K562 (cell line): ENCODE data around the gene IL31. TPM values are rescaled to one million over a fixed set of nuclear protein-coding genes. Genes with fewer than 3 reads are reported as not detected.

ENCODE experiments used
- ATAC-seq: fragments of 200-7000 bp; cut with Tn5 transposase; 3 replicates; pipeline ENCODE4 v1.9.1; 2020; ENCODE audit warnings: moderate library complexity
- BruUV-seq: library from RNA; stranded (reverse); fragments of 400-500 nt; replicated peaks from 2 replicates; lab custom pipeline; 2021; lab: Mats Ljungman, UMichigan
- CTCF ChIA-PET: fragments of 300-600 bp; formaldehyde crosslinking; extraction: SDS; loops from one replicate; lab custom pipeline; 2021; ENCODE audit warnings: low intra/inter-chr PET ratio; lab: Yijun Ruan, JAX
- POLR2A ChIA-PET: fragments of 300-600, 350-650 bp; sonication (Branson Sonifier 250); formaldehyde crosslinking; extraction: SDS; loops from one replicate; lab custom pipeline; 2021; ENCODE audit warnings: antibody characterized with exemption, inconsistent platforms; lab: Yijun Ruan, JAX
- DNase-seq, 4 experiments: peaks; one replicate each; pipeline versions ENCODE4 v3.0.0 to v3.0.0-alpha.2; 2011 to 2018; ENCODE audit warnings: low spot score in 3 of 4, mixed read lengths in 3 of 4; ENCODE audit errors: extremely low read depth in 1 of 4
- FAIRE-seq: peaks from 2 replicates; lab custom pipeline; 2011; peaks lifted over from hg19 to GRCh38; lab: Jason Lieb, UNC
- H2AFZ ChIP-seq: 2 replicates; pipeline ENCODE4 v1.6.0; 2011; ENCODE audit warnings: low read depth, low read length, control low read depth, inconsistent platforms
- H3K27ac ChIP-seq: fragments of 200-600 bp; 3 replicates; pipeline ENCODE4 v1.8.0; 2011; ENCODE audit warnings: low read depth, mild to moderate bottlenecking, control low read depth, inconsistent platforms, low read length, moderate library complexity, mixed read lengths; ENCODE audit errors: extremely low read depth
- H3K27me3 ChIP-seq, 2 experiments: fragments of 300-600 bp in 1 of 2; 2 replicates in 1 of 2; 3 replicates in 1 of 2; pipeline versions ENCODE4 v1.6.0 to v1.8.0; 2011; ENCODE audit warnings: inconsistent platforms in 2 of 2, low read length in 2 of 2, mild to moderate bottlenecking in 1 of 2, mixed read lengths in 1 of 2, moderate library complexity in 1 of 2; ENCODE audit not compliant: control insufficient read depth in 2 of 2, insufficient read depth in 2 of 2
- H3K36me3 ChIP-seq: fragments of 300-600 bp; 3 replicates; pipeline ENCODE4 v1.8.0; 2011; ENCODE audit warnings: mild to moderate bottlenecking, low read length, inconsistent platforms; ENCODE audit not compliant: control insufficient read depth, insufficient read depth
- H3K4me1 ChIP-seq, 2 experiments: fragments of 200-600 bp in 1 of 2; replicated peaks in 1 of 2; 2 replicates in 1 of 2; 3 replicates in 1 of 2; pipeline versions ENCODE4 v1.5.1 to v1.8.0; 2011; ENCODE audit warnings: inconsistent platforms in 2 of 2, low read length in 2 of 2, mild to moderate bottlenecking in 1 of 2, mixed read lengths in 1 of 2, moderate library complexity in 1 of 2; ENCODE audit not compliant: control insufficient read depth in 2 of 2, insufficient read depth in 2 of 2
- H3K4me2 ChIP-seq: 2 replicates; pipeline ENCODE4 v1.6.1; 2011; ENCODE audit warnings: low read length, control low read depth, inconsistent platforms, mixed read lengths; ENCODE audit not compliant: insufficient read depth
- H3K4me3 ChIP-seq: fragments of 200-600 bp; sonication (generic), shearing (Covaris generic); 2 replicates; pipeline ENCODE4 v1.5.1; 2016; ENCODE audit warnings: control low read depth, inconsistent platforms
- H3K79me2 ChIP-seq: fragments of 200-600 bp; 3 replicates; pipeline ENCODE4 v1.8.0; 2011; ENCODE audit warnings: low read length, inconsistent platforms; ENCODE audit not compliant: control insufficient read depth, insufficient read depth
- H3K9ac ChIP-seq, 2 experiments: 2 replicates each; pipeline versions ENCODE4 v1.6.0 to v1.6.1; 2011; ENCODE audit warnings: low read depth in 2 of 2, low read length in 2 of 2, control low read depth in 1 of 2, inconsistent platforms in 1 of 2, mild to moderate bottlenecking in 1 of 2, mixed read lengths in 1 of 2; ENCODE audit not compliant: insufficient read depth in 1 of 2
- H3K9me1 ChIP-seq: one replicate; pipeline ENCODE4 v1.6.0; 2011; ENCODE audit warnings: inconsistent platforms, mild to moderate bottlenecking, low read length, moderate library complexity; ENCODE audit not compliant: control insufficient read depth, insufficient read depth
- H3K9me3 ChIP-seq: replicated peaks from 2 replicates; pipeline ENCODE4 v1.5.1; 2011; ENCODE audit warnings: low read depth, low read length, inconsistent platforms; ENCODE audit not compliant: control insufficient read depth, insufficient read depth
- H4K20me1 ChIP-seq: replicated peaks from 2 replicates; pipeline ENCODE4 v1.6.1; 2011; ENCODE audit warnings: low read length, inconsistent platforms, mixed read lengths; ENCODE audit not compliant: control insufficient read depth, insufficient read depth
- ARID2 ChIP-seq: fragments of 450-650 bp; IDR thresholded peaks from 2 replicates; pipeline ENCODE4 v1.6.1; 2017; ENCODE audit warnings: antibody characterized with exemption, mild to moderate bottlenecking
- BCOR ChIP-seq: fragments of 450-650 bp; IDR thresholded peaks from 2 replicates; pipeline ENCODE4 v1.6.1; 2016
- BDP1 ChIP-seq: IDR thresholded peaks from 3 replicates; pipeline ENCODE4 v1.6.1; 2011; ENCODE audit not compliant: insufficient read length, insufficient read depth
- HLTF ChIP-seq: fragments of 450-650 bp; IDR thresholded peaks from 2 replicates; pipeline ENCODE4 v1.6.1; 2016
- RBM25 ChIP-seq: fragments of 200-400 bp; formaldehyde crosslinking; IDR thresholded peaks from 2 replicates; pipeline ENCODE4 v1.6.1; 2018; ENCODE audit warnings: low read length, low read depth, moderate library complexity; ENCODE audit not compliant: severe bottlenecking
- SMARCA4 ChIP-seq: fragments of 450-650 bp; IDR thresholded peaks from 2 replicates; pipeline ENCODE4 v1.6.1; 2016
- ZNF121 ChIP-seq: sonication (generic); formaldehyde crosslinking; conservative IDR thresholded peaks from 2 replicates; pipeline ENCODE4 v1.8.0; 2022; ENCODE audit warnings: missing genetic modification reagents
- WGBS: fragments of 100-300 bp; shearing (Covaris generic); methylation state at CpG from one replicate; pipeline ENCODE4 v1.1.6; 2016; ENCODE audit warnings: low coverage, mixed read lengths; ENCODE audit not compliant: insufficient coverage; ENCODE audit errors: missing lambda C conversion rate; 5-methylcytosine and 5-hydroxymethylcytosine counted together
- in situ Hi-C: fragments of 300-500 bp; cut with MboI; formaldehyde crosslinking; loops from 4 replicates; pipeline ENCODE4 v1.15.0; 2018; ENCODE audit warnings: inconsistent platforms, mixed read lengths
- intact Hi-C: fragments of 100-400 bp; cut with micrococcal nuclease; formaldehyde crosslinking; loops from 2 replicates; pipeline ENCODE4 v1.14.2; 2022
- polyA plus RNA-seq, 8 experiments: library from polyadenylated mRNA; depleted of rRNA in 4 of 8; stranded (reverse) in 5 of 8; unstranded in 3 of 8; fragments of >200 nt; fragmentation: Nextera tagmentation in 2 of 8; fragmentation: Illumina TruSeq in 1 of 8; extraction: Ambion mirVana in 2 of 8; extraction: Trizol in 1 of 8; gene quantifications; 2 replicates each; pipeline versions ENCODE4 v1.2.1 to v1.2.3, GENCODE V29; 2011 to 2014; ENCODE audit warnings: inconsistent platforms in 1 of 8, missing spikeins in 1 of 8
- total RNA-seq, 7 experiments: library from RNA; depleted of rRNA in 6 of 7; stranded (reverse); fragments of >200 nt in 6 of 7; fragmentation: Illumina TruSeq in 2 of 7; extraction: Trizol in 2 of 7; gene quantifications; 2 replicates each; pipeline versions ENCODE4 v1.2.1 to v1.2.3, GENCODE V29; 2011 to 2021; ENCODE audit warnings: low replicate concordance in 1 of 7
- TF ChIP-seq, protein P1 (sequence below): fragments of 200-800 bp; sonication (Bioruptor generic); IDR thresholded peaks from 2 replicates; pipeline ENCODE4 v1.6.1; 2017; ENCODE audit warnings: missing genetic modification characterization, missing compliant biosample characterization
- TF ChIP-seq, protein P2 (sequence below): fragments of 250-450 bp; sonication (Bioruptor Pico); IDR thresholded peaks from 2 replicates; pipeline ENCODE4 v1.5.1; 2021; ENCODE audit warnings: mild to moderate bottlenecking

The IL31 gene
- total and polyA plus RNA-seq, 9 of the 15 experiments (the other 6 are each of a cell fraction or from before 2014, with no cell fraction given) = not detected

DNA sequence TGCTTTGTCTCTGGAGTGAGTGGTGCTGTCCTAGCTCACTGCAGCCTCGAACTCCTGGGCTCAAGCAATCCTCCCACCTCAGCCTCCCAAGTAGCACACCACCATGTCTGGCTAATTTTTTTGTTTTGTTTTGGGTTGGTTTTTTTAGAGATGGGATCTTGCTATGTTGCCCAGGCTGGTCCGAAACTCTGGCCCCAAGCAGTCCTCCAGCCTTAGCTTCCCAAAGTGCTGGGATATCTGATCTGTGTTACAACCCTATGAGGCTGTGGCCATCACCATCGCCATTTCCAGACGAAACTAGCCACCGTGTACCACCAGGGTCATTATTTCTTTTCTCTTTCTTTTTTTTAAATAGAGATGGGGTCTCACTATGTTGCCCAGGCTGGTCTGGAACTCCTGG is 2.6 kb downstream of the IL31 start:
- no peak overlapping the region for H3K4me2 ChIP-seq
- WGBS = 4% methylated on average over 5 of the region's 5 CpGs
- no peak overlapping the region for H2AFZ ChIP-seq
- H3K27me3 ChIP-seq = peaks cover 23 to 36% of the 10 kb centered on the region in 2 experiments
- no peak overlapping the region for H3K9ac ChIP-seq
- H4K20me1 ChIP-seq = no peaks in the 10 kb centered on the region
- in situ Hi-C loops (no loop called here), intact Hi-C loops (no loop called here)
- DNase-seq (no peak), ATAC-seq (no peak), FAIRE-seq (no peak)
- BruUV-seq = no TSS peak
- H3K79me2 ChIP-seq = no peaks in the 10 kb centered on the region
- POLR2A ChIA-PET = interaction anchor here (0.6 kb wide), 1 partner anchor 77 kb away, joined by 4 read pairs; no protein-coding TSS in a partner anchor
- H3K4me1 ChIP-seq = peaks cover 0 to 2% of the 10 kb centered on the region in 2 experiments; a peak in 3 of 5 replicates
- no peaks in the 10 kb centered on the region for H3K9me3 ChIP-seq
- CTCF ChIA-PET = no interaction called here
- TF ChIP-seq ZNF121 (peak; percentile 61), ARID2 (no peak), BDP1 (no peak), BCOR (peak; percentile 42; the same call in 1 of the 2 replicates), RBM25 (peak; percentile 20), SMARCA4 (no peak), HLTF (no peak)
- TF ChIP-seq, protein P1, sequence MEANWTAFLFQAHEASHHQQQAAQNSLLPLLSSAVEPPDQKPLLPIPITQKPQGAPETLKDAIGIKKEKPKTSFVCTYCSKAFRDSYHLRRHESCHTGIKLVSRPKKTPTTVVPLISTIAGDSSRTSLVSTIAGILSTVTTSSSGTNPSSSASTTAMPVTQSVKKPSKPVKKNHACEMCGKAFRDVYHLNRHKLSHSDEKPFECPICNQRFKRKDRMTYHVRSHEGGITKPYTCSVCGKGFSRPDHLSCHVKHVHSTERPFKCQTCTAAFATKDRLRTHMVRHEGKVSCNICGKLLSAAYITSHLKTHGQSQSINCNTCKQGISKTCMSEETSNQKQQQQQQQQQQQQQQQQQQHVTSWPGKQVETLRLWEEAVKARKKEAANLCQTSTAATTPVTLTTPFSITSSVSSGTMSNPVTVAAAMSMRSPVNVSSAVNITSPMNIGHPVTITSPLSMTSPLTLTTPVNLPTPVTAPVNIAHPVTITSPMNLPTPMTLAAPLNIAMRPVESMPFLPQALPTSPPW (CRISPR knock-in tag) = no peak
- TF ChIP-seq, protein P2, sequence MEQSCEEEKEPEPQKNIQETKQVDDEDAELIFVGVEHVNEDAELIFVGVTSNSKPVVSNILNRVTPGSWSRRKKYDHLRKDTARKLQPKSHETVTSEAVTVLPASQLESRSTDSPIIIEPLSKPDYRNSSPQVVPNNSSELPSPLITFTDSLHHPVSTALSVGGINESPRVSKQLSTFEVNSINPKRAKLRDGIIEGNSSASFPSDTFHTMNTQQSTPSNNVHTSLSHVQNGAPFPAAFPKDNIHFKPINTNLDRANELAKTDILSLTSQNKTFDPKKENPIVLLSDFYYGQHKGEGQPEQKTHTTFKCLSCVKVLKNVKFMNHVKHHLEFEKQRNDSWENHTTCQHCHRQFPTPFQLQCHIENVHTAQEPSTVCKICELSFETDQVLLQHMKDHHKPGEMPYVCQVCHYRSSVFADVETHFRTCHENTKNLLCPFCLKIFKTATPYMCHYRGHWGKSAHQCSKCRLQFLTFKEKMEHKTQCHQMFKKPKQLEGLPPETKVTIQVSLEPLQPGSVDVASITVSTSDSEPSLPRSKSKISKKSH (CRISPR knock-in tag) = no peak
- H3K36me3 ChIP-seq = no peaks in the 10 kb centered on the region
- H3K27ac ChIP-seq = no peak overlapping the region
- H3K9me1 ChIP-seq = no peaks in the 10 kb centered on the region
- H3K4me3 ChIP-seq = no peak overlapping the region
